GM23338 (cell line): ENCODE data around the gene WNT2. TPM values are rescaled to one million over a fixed set of nuclear protein-coding genes. Genes with fewer than 3 reads are reported as not detected.

Experiments
- ATAC-seq: fragments of 200-7000 bp; cut with Tn5 transposase; 3 replicates; pipeline ENCODE4 v1.9.1; 2020
- DNase-seq: peaks from one replicate; pipeline ENCODE4 v3.0.0-alpha.2; 2015; ENCODE audit warnings: low spot score
- H2AFZ ChIP-seq: fragments of 200-600 bp; sonication (generic); 2 replicates; pipeline ENCODE4 v1.8.0; 2016; ENCODE audit warnings: antibody characterized with exemption, mild to moderate bottlenecking, moderate library complexity
- H3F3A ChIP-seq: fragments of 200-600 bp; sonication (generic); replicated peaks from 2 replicates; pipeline ENCODE4 v1.8.0; 2017; ENCODE audit warnings: antibody characterized with exemption, mixed run types, low read depth
- H3K27ac ChIP-seq: fragments of 200-600 bp; sonication (generic); 2 replicates; pipeline ENCODE4 v1.6.1; 2016; ENCODE audit warnings: low read depth
- H3K27me3 ChIP-seq: fragments of 200-600 bp; sonication (generic); 2 replicates; pipeline ENCODE4 v1.8.0; 2016; ENCODE audit warnings: mild to moderate bottlenecking, mixed run types, moderate library complexity; ENCODE audit not compliant: insufficient read depth
- H3K36me3 ChIP-seq: fragments of 200-600 bp; sonication (generic); 2 replicates; pipeline ENCODE4 v1.8.0; 2016; ENCODE audit warnings: mild to moderate bottlenecking; ENCODE audit not compliant: insufficient read depth
- H3K4me1 ChIP-seq: fragments of 200-600 bp; sonication (generic); 2 replicates; pipeline ENCODE4 v1.8.0; 2016; ENCODE audit warnings: mild to moderate bottlenecking, moderate library complexity; ENCODE audit not compliant: insufficient read depth
- H3K4me2 ChIP-seq: fragments of 200-600 bp; sonication (generic); 2 replicates; pipeline ENCODE4 v1.7.1; 2017; ENCODE audit warnings: mixed run types
- H3K4me3 ChIP-seq: fragments of 200-600 bp; sonication (generic); 2 replicates; pipeline ENCODE4 v1.6.1; 2016; ENCODE audit warnings: mixed run types
- H3K79me2 ChIP-seq: fragments of 200-600 bp; sonication (generic); replicated peaks from 2 replicates; pipeline ENCODE4 v1.8.0; 2017; ENCODE audit warnings: mild to moderate bottlenecking; ENCODE audit not compliant: insufficient read depth
- H3K9me2 ChIP-seq: fragments of 200-600 bp; sonication (generic); 2 replicates; pipeline ENCODE4 v1.8.0; 2017; ENCODE audit not compliant: insufficient read depth
- H4K20me1 ChIP-seq: fragments of 200-600 bp; sonication (generic); replicated peaks from 2 replicates; pipeline ENCODE4 v1.8.0; 2017; ENCODE audit warnings: mild to moderate bottlenecking; ENCODE audit not compliant: insufficient read depth
- H3K27ac Mint-ChIP-seq: 2 replicates; pipeline ENCODE4 v1.8.0; 2020; ENCODE audit warnings: inconsistent platforms, mild to moderate bottlenecking, moderate library complexity, mixed read lengths
- H3K27me3 Mint-ChIP-seq: 3 replicates; pipeline ENCODE4 v1.8.0; 2022; ENCODE audit warnings: low read depth, mild to moderate bottlenecking, moderate library complexity, mixed read lengths, inconsistent platforms; ENCODE audit not compliant: insufficient read depth, poor library complexity
- H3K36me3 Mint-ChIP-seq: 3 replicates; pipeline ENCODE4 v1.8.0; 2021; ENCODE audit warnings: low read depth, mild to moderate bottlenecking, inconsistent platforms, moderate library complexity, mixed read lengths
- H3K4me1 Mint-ChIP-seq: 3 replicates; pipeline ENCODE4 v1.8.0; 2020; ENCODE audit warnings: mild to moderate bottlenecking, inconsistent platforms, mixed read lengths
- H3K4me3 Mint-ChIP-seq: 3 replicates; pipeline ENCODE4 v1.8.0; 2021; ENCODE audit warnings: moderate library complexity, mild to moderate bottlenecking, inconsistent platforms, mixed read lengths
- H3K9me3 Mint-ChIP-seq: 3 replicates; pipeline ENCODE4 v1.8.0; 2020; ENCODE audit warnings: moderate library complexity, mild to moderate bottlenecking, inconsistent platforms, mixed read lengths
- CTCF ChIP-seq, 2 experiments: fragments of 200-600 bp in 1 of 2; sonication (generic) in 1 of 2; conservative IDR thresholded peaks; 2 replicates each; pipeline versions ENCODE4 v1.5.1 to v1.6.1; 2016 to 2017; ENCODE audit warnings: antibody characterized with exemption in 2 of 2, low read depth in 2 of 2, mild to moderate bottlenecking in 2 of 2, moderate library complexity in 1 of 2
- ETS1 ChIP-seq: IDR thresholded peaks from 2 replicates; pipeline ENCODE4 v1.6.1; 2016; ENCODE audit warnings: antibody characterized with exemption
- EZH2phosphoT487 ChIP-seq: fragments of 200-600 bp; sonication (generic); IDR thresholded peaks from one replicate; pipeline ENCODE4 v1.8.1; 2018; ENCODE audit warnings: antibody characterized with exemption; ENCODE audit not compliant: unreplicated experiment
- POLR2AphosphoS5 ChIP-seq: IDR thresholded peaks from 2 replicates; pipeline ENCODE4 v1.6.1; 2016; ENCODE audit warnings: antibody characterized with exemption, low read depth
- STAT1 ChIP-seq: IDR thresholded peaks from one replicate; pipeline ENCODE4 v1.6.1; 2016; ENCODE audit warnings: antibody characterized with exemption; ENCODE audit not compliant: unreplicated experiment
- ZNF331 ChIP-seq: fragments of 250-450 bp; sonication (Bioruptor Pico); IDR thresholded peaks from 2 replicates; pipeline ENCODE4 v1.5.0; 2020; ENCODE audit warnings: low read depth, mild to moderate bottlenecking, moderate library complexity
- ZNF462 ChIP-seq: fragments of 250-450 bp; sonication (Bioruptor Pico); IDR thresholded peaks from 2 replicates; pipeline ENCODE4 v1.5.0; 2020; ENCODE audit warnings: mild to moderate bottlenecking, moderate library complexity
- polyA plus RNA-seq: library from polyadenylated mRNA; unstranded; fragments of >200 nt; fragmentation: Nextera tagmentation; extraction: Ambion mirVana; gene quantifications from 2 replicates; pipeline ENCODE4 v1.2.1, GENCODE V29; 2016
- total RNA-seq: library from RNA; depleted of rRNA; stranded (reverse); fragments of >200 nt; shearing (Covaris generic); gene quantifications from 2 replicates; pipeline ENCODE4 v1.2.3, GENCODE V29; 2014

The WNT2 gene
- total and polyA plus RNA-seq, 2 experiments from 2014 or later, result not detected

- no peaks in the 10 kb centered on the region for H3K79me2 ChIP-seq
- no peak overlapping the region for H2AFZ ChIP-seq
- H3K4me3 ChIP-seq, result no peak overlapping the region
- no peak overlapping the region for H3K27ac ChIP-seq
- peaks cover 4% of the 10 kb centered on the region for H3K4me1 ChIP-seq
- H4K20me1 ChIP-seq, result peaks cover 9% of the 10 kb centered on the region; the same call in 1 of the 2 replicates
- H3K4me1 Mint-ChIP-seq, result peaks cover 15% of the 10 kb centered on the region; the same call in 2 of the 3 replicates
- no peaks in the 10 kb centered on the region for H3K9me3 Mint-ChIP-seq
- H3K27me3 Mint-ChIP-seq, result peaks cover 66% of the 10 kb centered on the region
- no peak overlapping the region for H3K4me3 Mint-ChIP-seq
- H3K4me2 ChIP-seq, result no peak overlapping the region
- 0 out of 2 replicates have a peak, but pooled peaks cover 3% of the 10 kb centered on the region for H3F3A ChIP-seq
- DNase-seq (no peak), ATAC-seq (no peak)
- no peaks in the 10 kb centered on the region for H3K36me3 ChIP-seq
- TF ChIP-seq CTCF (conservative IDR thresholded peaks at IDR 0.05; ENCODE audit: low read depth in 2 of 2) (no peak), EZH2phosphoT487 (no peak), ZNF331 (CRISPR knock-in tag) (no peak), ETS1 (no peak), POLR2AphosphoS5 (no peak), STAT1 (no peak), ZNF462 (CRISPR knock-in tag) (no peak)
- no peak overlapping the region for H3K27ac Mint-ChIP-seq
- H3K36me3 Mint-ChIP-seq, result no peaks in the 10 kb centered on the region
- H3K9me2 ChIP-seq, result no peaks in the 10 kb centered on the region
- peaks cover 84% of the 10 kb centered on the region for H3K27me3 ChIP-seq
Measured at GRCh38 chr7:117320523-117320922, 2.3 kb downstream of the WNT2 start.
